Kidney (tissue), 14 donors: Measurements from ENCODE around the gene ADGRG2. TPM values are rescaled to one million over a fixed set of nuclear protein-coding genes. Genes with fewer than 3 reads are reported as not detected.
A peak's percentile ranks its signal among the peaks of the same experiment; 100 is the strongest.

Experiments used
- DNase-seq, 5 donors: peaks; one replicate each; pipeline ENCODE4 v3.0.0-alpha.2; 2013 to 2020
- FAIRE-seq: peaks from 2 replicates; lab custom pipeline; 2012; peaks lifted over from hg19 to GRCh38; lab: Jason Lieb, UNC
- H3K27ac ChIP-seq, 2 donors: one replicate each; pipeline ENCODE4 v1.7.0; 2013; ENCODE audit warnings: low read depth in 2 of 2, low read length in 2 of 2, inconsistent platforms in 1 of 2
- H3K27me3 ChIP-seq: one replicate; pipeline ENCODE4 v1.7.1; 2013; ENCODE audit warnings: low read length, inconsistent platforms; ENCODE audit not compliant: control insufficient read depth, insufficient read depth
- H3K36me3 ChIP-seq, 3 donors: one replicate each; pipeline versions ENCODE4 v1.7.0 to v1.7.1; 2013; ENCODE audit warnings: low read length in 3 of 3, control low read depth in 1 of 3, inconsistent platforms in 1 of 3; ENCODE audit not compliant: insufficient read depth in 3 of 3, control insufficient read depth in 2 of 3
- H3K4me1 ChIP-seq, 3 donors: one replicate each; pipeline versions ENCODE4 v1.7.0 to v1.7.1; 2013; ENCODE audit warnings: low read length in 3 of 3, inconsistent platforms in 1 of 3, low read depth in 1 of 3; ENCODE audit not compliant: control insufficient read depth in 2 of 3, insufficient read depth in 2 of 3
- H3K4me3 ChIP-seq, 3 donors: one replicate each; pipeline versions ENCODE4 v1.7.0 to v1.8.1; 2013; ENCODE audit warnings: low read length in 3 of 3, control low read depth in 1 of 3, inconsistent platforms in 1 of 3
- H3K9ac ChIP-seq, 3 donors: one replicate each; pipeline versions ENCODE4 v1.7.0 to v1.7.1; 2013; ENCODE audit warnings: low read length in 3 of 3, control low read depth in 1 of 3, inconsistent platforms in 1 of 3
- H3K9me3 ChIP-seq, 3 donors: one replicate each; pipeline versions ENCODE4 v1.7.0 to v1.7.1; 2013; ENCODE audit warnings: low read length in 3 of 3, control low read depth in 1 of 3, inconsistent platforms in 1 of 3; ENCODE audit not compliant: control insufficient read depth in 2 of 3, insufficient read depth in 1 of 3
- CTCF ChIP-seq: IDR thresholded peaks from 3 replicates; pipeline ENCODE4 v1.5.1; 2012; ENCODE audit warnings: mild to moderate bottlenecking, moderate library complexity, borderline replicate concordance; ENCODE audit not compliant: insufficient read depth; ENCODE audit errors: extremely low read depth
- intact Hi-C: fragments of 100-400 bp; cut with DNase I; formaldehyde crosslinking; loops from one replicate; pipeline ENCODE4 v1.11.1; 2022
- polyA plus RNA-seq: library from polyadenylated mRNA; stranded (reverse); fragments of 350-450 nt; fragmentation: Illumina TruSeq; extraction: RNeasy Lipid Tissue Mini Kit (QIAGEN cat#74804); gene quantifications from one replicate; pipeline ENCODE4 v1.2.3, GENCODE V29; 2014; ENCODE audit warnings: low read depth, low replicate concordance; ENCODE audit not compliant: insufficient read depth
- total RNA-seq: library from RNA; stranded (reverse); fragmentation: NEBNext Ultra II Directional; extraction: Animal tissue kit (Norgen Biotek cat#: 25700); gene quantifications from one replicate; pipeline ENCODE4 v1.2.1, GENCODE V29; 2021
- donor health status: control.
- donor health status: control.
- donor health status: control.
- donor health status: control.
- donor health status: control.
- donor health status: DM: yes; HTN: yes; CAD: no.
- donor health status: Normal renal cell carcinoma (clear cell type).

The ADGRG2 gene
- total and polyA plus RNA-seq, 2 donors from 2014 or later = 1.2 TPM; not detected in 1

DNA sequence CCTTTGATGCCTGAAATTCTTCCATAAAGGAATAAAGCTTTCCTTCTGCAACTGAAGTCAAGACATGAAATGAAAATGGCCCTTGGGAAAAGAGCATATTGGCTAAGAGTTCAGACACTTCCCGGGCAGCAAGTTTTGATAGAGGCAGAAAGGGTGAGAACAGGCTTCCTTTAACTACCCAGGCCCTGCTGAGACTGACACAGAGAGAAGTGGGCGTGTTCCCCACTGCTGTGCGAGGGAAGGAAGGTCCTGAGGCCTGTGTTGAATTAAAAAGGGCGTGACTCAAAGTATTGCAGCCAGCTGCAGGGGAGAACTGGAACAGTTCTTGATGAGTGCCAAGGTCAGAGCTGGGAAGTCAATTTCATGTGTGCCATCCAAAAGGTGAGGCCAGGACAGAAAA, 33.9 kb upstream of the ADGRG2 start:
- no peaks in the 10 kb centered on the region for H3K9me3 ChIP-seq
- H3K4me1 ChIP-seq = no peaks in the 10 kb centered on the region
- no peak overlapping the region for H3K27ac ChIP-seq
- no peaks in the 10 kb centered on the region for H3K36me3 ChIP-seq
- H3K4me3 ChIP-seq = no peak overlapping the region
- intact Hi-C loops = no loop called here
- DNase-seq (peak in 1 of 5 donors; percentile 8), FAIRE-seq (no peak)
- no peak for TF ChIP-seq CTCF
- H3K9ac ChIP-seq = no peak overlapping the region
- H3K27me3 ChIP-seq = no peaks in the 10 kb centered on the region

DNA sequence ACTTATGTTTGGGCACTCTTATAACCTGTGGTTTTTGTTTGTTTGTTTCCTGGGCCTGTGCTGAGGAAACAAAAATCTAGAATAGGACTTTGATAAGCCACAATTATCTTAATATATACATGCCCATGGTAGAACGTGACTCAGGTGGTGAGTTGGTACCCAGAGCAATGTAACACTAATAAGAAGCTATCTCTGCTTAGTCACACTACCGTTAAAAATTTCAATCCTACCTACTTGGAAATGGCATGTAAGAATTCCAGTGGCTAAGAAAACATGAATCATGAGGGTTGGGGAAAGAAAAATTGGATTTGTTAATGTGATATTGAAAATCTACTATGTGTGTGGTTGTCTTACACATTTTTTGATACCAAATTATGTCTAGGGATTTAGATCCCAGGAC, 30.5 kb upstream of the ADGRG2 start:
- Histone ChIP-seq H3K9ac (no peak overlapping the region), H3K4me3 (no peak overlapping the region), H3K27me3 (no peaks in the 10 kb centered on the region), H3K36me3 (no peaks in the 10 kb centered on the region), H3K27ac (no peak overlapping the region), H3K9me3 (no peaks in the 10 kb centered on the region), H3K4me1 (no peaks in the 10 kb centered on the region)
- DNase-seq (no peak), FAIRE-seq (no peak)
- intact Hi-C loops = no loop called here
- no peak for TF ChIP-seq CTCF

DNA sequence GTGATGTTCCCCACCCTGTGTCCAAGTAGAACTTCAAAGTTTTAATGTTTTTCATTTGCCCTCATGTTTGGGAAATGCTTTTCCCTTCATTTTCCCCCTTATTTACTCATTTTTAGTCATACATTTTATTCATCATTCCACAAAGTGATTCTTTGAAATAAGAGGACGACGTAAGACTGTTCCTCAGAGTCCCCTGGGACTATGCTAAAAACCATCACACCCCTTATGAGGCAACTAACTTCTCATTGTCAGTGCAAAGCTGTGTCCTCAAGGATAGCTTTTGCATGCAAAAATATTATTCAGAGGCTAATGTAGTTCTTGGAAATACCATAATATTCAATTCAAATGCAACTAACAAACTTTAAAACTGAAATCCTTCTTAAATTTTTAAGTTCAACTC, 14.8 kb upstream of the ADGRG2 start:
- FAIRE-seq (no peak), DNase-seq (no peak)
- intact Hi-C loops = no loop called here
- H3K9ac ChIP-seq = no peak overlapping the region
- no peaks in the 10 kb centered on the region for H3K4me1 ChIP-seq
- TF ChIP-seq CTCF = no peak
- H3K4me3 ChIP-seq = no peak overlapping the region
- no peaks in the 10 kb centered on the region for H3K9me3 ChIP-seq
- no peaks in the 10 kb centered on the region for H3K36me3 ChIP-seq
- no peaks in the 10 kb centered on the region for H3K27me3 ChIP-seq
- H3K27ac ChIP-seq = no peak overlapping the region

- H3K36me3 ChIP-seq = no peaks in the 10 kb centered on the region
- no peak for FAIRE-seq
- intact Hi-C loops = no loop called here
These were observed 11.5 kb upstream of the ADGRG2 start for GRCh38 chrX:19133784-19134183.

More at GRCh38 chrX:19133784-19134183, 11.5 kb upstream of the ADGRG2 start:
- no peaks in the 10 kb centered on the region for H3K9me3 ChIP-seq
- H3K4me3 ChIP-seq = no peak overlapping the region
- no peak overlapping the region for H3K27ac ChIP-seq
- no peak for TF ChIP-seq CTCF
- no peaks in the 10 kb centered on the region for H3K4me1 ChIP-seq
- no peak for DNase-seq
- H3K9ac ChIP-seq = no peak overlapping the region
- H3K27me3 ChIP-seq = no peaks in the 10 kb centered on the region
